ENCODE measurements around the gene PBX2.

PBX2 gene

DNA sequence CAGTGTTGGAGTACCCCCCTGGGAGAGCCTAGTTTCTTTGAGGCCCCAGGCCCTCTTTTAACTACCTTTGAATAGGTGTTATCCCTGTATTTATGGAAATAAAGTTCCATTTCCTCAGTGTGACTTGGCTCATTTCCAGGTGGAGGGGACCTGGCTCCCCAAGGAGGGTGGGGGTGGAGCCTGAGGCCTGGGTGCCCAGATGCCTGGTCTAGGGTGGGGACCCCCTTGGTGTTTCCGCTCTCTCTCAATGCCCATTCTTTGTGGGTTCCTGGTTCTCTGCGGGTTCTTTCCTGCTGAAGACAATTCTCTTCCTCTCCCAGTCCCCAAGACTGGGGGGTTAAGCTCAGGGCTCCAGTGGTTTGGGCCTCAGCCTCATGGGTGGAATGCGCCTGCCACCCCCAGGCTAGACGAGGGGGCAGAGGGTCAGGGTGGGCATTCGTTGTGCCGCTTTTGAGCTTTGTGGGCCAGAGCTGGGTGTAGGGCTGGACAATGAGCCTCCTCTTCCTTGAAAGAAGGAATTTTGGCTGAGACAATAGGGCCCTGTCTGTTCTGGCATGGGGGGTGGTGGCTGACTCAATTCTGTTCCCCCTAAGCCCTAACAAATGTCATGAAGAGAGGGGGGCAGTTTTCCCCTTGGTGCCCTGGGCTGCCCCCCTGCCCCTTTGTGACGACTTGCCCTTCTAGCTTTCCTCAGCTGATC lies 26.3 kb downstream of the PBX2 start:
- DNase-seq (ENCODE audit: low read depth, low spot score) = no peak
- CTCF ChIA-PET = interaction anchor here (1.5 to 3.4 kb wide), 3 partner anchors 9 to 50 kb away, joined by 5 to 24 read pairs (median 7); no protein-coding TSS in a partner anchor
- POLR2A ChIA-PET = interaction anchor here (0.7 to 1.8 kb wide), 2 partner anchors 11 to 192 kb away, joined by 3 to 4 read pairs; partner anchors contain the start of gene DXO
- H3K4me3 ChIP-seq (ENCODE audit: low read depth, low read length) = no peak overlapping the region
- TF ChIP-seq, protein P1, sequence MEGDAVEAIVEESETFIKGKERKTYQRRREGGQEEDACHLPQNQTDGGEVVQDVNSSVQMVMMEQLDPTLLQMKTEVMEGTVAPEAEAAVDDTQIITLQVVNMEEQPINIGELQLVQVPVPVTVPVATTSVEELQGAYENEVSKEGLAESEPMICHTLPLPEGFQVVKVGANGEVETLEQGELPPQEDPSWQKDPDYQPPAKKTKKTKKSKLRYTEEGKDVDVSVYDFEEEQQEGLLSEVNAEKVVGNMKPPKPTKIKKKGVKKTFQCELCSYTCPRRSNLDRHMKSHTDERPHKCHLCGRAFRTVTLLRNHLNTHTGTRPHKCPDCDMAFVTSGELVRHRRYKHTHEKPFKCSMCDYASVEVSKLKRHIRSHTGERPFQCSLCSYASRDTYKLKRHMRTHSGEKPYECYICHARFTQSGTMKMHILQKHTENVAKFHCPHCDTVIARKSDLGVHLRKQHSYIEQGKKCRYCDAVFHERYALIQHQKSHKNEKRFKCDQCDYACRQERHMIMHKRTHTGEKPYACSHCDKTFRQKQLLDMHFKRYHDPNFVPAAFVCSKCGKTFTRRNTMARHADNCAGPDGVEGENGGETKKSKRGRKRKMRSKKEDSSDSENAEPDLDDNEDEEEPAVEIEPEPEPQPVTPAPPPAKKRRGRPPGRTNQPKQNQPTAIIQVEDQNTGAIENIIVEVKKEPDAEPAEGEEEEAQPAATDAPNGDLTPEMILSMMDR (IDR thresholded peaks at IDR 0.05; ENCODE audit: insufficient read depth, low read length, missing control alignments) = no peak

DNA sequence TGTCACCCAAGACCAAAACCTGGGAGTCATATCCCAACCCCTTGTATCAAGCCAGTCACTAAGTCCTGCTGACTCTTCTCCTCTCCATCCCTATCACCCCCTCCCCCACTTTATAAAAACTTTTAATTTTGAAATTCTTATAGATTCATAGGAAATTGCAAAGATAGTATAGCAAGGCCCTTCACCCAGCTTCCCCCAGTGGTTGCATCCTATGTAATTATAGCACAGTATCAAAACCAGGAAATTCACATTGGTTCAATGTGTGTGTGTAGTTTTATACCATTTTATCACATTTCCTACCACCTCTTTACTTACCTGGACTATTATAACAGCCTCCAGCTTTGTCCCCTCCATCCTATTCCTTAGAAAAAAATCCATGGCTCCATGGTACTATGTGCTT lies 31.9 kb downstream of the PBX2 start:
- H3K4me3 ChIP-seq (ENCODE audit: low read depth, low read length) = no peak overlapping the region
- POLR2A ChIA-PET = no interaction called here
- DNase-seq (ENCODE audit: low read depth, low spot score) = no peak
- TF ChIP-seq, protein P1 (IDR thresholded peaks at IDR 0.05; ENCODE audit: insufficient read depth, low read length, missing control alignments) = no peak
- CTCF ChIA-PET = interaction anchor here (0.9 to 1.9 kb wide), 3 partner anchors 38 to 41 kb away, joined by 3 to 5 read pairs (median 3); no protein-coding TSS in a partner anchor

DNA sequence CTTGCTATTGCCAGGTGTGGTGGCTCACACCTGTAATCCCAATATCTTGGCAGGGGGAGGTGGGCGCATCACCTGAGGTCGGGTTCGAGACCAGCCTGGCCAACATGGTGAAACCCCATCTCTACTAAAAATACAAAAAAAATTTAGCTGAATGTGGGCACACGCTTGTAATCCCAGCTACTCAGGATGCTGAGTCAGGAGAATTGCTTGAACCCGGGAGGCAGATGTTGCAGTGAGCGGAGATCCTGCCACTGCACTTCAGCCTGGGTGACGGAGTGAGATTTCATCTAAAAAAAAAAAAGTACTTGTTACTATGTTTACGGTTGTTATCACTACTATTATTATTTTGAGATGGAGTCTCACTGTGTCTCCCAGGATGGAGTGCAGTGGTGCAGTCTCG lies 33.1 kb downstream of the PBX2 start:
- TF ChIP-seq, protein P1 (IDR thresholded peaks at IDR 0.05; ENCODE audit: insufficient read depth, low read length, missing control alignments) = no peak
- no peak overlapping the region for H3K4me3 ChIP-seq (ENCODE audit: low read depth, low read length)
- CTCF ChIA-PET = interaction anchor here (0.7 kb wide), 1 partner anchor 38 kb away, joined by 3 read pairs; no protein-coding TSS in a partner anchor
- POLR2A ChIA-PET = no interaction called here
- no peak for DNase-seq (ENCODE audit: low read depth, low spot score)

DNA sequence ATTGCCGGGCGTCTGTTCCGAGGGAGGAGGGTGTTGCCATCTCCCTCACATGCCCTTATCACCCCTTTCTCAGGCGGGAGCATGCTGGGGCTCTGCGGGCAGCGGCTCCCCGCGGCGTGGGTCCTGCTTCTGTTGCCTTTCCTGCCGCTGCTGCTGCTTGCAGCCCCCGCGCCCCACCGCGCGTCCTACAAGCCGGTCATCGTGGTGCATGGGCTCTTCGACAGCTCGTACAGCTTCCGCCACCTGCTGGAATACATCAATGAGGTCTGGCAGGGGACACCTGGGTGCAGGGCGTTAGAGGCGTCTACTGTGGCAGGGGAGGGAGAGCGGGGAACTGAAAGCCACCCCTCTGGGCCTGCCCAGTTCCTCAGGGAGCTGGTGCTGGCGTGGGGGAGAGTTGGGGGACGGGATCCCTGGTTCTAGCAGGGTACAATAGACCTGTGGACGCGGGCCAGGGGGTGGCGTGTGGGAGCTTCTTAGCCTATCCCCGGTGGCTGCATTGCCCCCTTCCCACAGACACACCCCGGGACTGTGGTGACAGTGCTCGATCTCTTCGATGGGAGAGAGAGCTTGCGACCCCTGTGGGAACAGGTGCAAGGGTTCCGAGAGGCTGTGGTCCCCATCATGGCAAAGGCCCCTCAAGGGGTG lies 35.4 kb downstream of the PBX2 start:
- TF ChIP-seq, protein P1 (IDR thresholded peaks at IDR 0.05; ENCODE audit: insufficient read depth, low read length, missing control alignments) = peak; percentile 76
- no peak for DNase-seq (ENCODE audit: low read depth, low spot score)
- peak overlapping the region; percentile 90 for H3K4me3 ChIP-seq (ENCODE audit: low read depth, low read length)
- CTCF ChIA-PET = interaction anchor here (0.8 to 1.3 kb wide), 9 partner anchors 10 to 108 kb away, joined by 3 to 32 read pairs (median 5); partner anchors contain the start of gene EGFL8
- POLR2A ChIA-PET = no interaction called here

DNA sequence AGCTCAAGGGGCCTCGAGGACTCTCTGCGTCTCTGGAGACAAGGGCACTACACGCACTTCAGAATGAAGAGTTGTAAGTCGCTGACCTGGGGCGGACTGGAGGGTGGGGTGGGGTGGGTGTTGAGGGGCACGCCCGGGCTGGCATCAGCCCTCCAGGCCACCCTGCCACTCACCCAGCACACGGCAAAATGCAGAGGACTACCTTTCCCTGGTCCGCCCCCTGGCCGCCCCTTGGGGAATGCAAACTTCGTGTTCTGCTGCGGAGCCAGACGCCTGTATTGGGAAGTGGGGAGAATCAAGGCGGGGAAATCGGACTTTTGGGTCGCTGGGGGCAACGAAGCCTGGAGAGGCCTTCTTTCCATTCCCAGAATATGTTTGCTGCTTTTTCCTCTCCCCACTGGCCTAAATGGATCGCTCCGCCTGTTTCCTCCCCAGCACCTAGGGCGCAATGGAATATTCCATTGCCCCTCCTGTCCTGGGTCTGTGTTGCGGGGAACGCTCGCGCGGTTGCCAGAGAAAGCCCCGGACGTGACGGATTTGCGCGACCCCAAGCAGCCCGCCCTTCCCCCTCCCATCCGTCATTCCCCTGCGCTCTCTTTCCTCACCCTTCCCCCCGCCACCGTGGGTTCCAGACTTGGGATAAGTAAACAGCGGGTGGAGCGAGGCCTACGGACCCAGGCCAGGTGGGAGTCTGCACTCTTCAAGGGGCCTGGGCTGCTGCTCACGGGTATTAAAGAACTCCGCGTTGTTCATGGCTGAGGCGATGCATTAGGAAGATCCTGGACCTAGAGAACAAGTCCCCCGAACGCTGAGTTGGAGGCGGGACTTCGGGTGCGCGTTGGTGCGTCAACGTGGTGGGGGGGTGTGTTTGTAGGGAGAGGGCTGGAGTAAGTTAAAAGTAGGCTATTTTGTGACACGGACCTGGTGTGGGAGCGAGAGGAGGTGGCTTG lies 36.2 kb downstream of the PBX2 start, which contains the start of gene PPT2:
Gene PPT2 (plus strand): TSS at position 578 of the 950 bp plus-strand sequence. CDS start 454 bp downstream, outside the sequence.
- peak; percentile 54 for DNase-seq (ENCODE audit: low read depth, low spot score)
- H3K4me3 ChIP-seq (ENCODE audit: low read depth, low read length) = peak within 1 kb of the TSS; percentile 90
- TF ChIP-seq, protein P1 (IDR thresholded peaks at IDR 0.05; ENCODE audit: insufficient read depth, low read length, missing control alignments) = peak; percentile 14
- ChIA-PET CTCF (interaction anchor here (0.9 to 2.9 kb wide), 10 partner anchors 11 to 107 kb away, joined by 3 to 32 read pairs (median 6); partner anchors contain the start of genes EGFL8 and FKBPL), POLR2A (no interaction called here)
